HG03558 (cell line): Measurements from ENCODE around the gene EPB41L1.

Source experiments
- ATAC-seq: cut with Tn5 transposase; IDR thresholded peaks from one replicate; pipeline ENCODE4 v1.9.1; 2021; ENCODE audit warnings: moderate number of reproducible peaks; ENCODE audit not compliant: unreplicated experiment; ENCODE audit errors: extremely low read depth

Gene EPB41L1

GRCh38 chr20:36153204-36153603 lies 1.3 kb upstream of the EPB41L1 start:
- ATAC-seq: no peak

- no peak for ATAC-seq
These were observed 522 bp upstream of the EPB41L1 start for GRCh38 chr20:36153736-36154699.

GRCh38 chr20:36155629-36155971 lies 1.1 kb downstream of the EPB41L1 start:
- no peak for ATAC-seq

GRCh38 chr20:36155991-36156390 lies 1.5 kb downstream of the EPB41L1 start:
- ATAC-seq: no peak

- no peak for ATAC-seq
These were observed 3.1 kb downstream of the EPB41L1 start for GRCh38 chr20:36157610-36158009.

GRCh38 chr20:36158160-36158741 lies 3.7 kb downstream of the EPB41L1 start:
- ATAC-seq: no peak

GRCh38 chr20:36159833-36160232 lies 5.3 kb downstream of the EPB41L1 start:
- no peak for ATAC-seq

GRCh38 chr20:36162272-36162966 lies 7.9 kb downstream of the EPB41L1 start:
- ATAC-seq: no peak

GRCh38 chr20:36167902-36168503 lies 13.5 kb downstream of the EPB41L1 start:
- no peak for ATAC-seq

- no peak for ATAC-seq
These were observed 16.1 kb downstream of the EPB41L1 start for GRCh38 chr20:36170542-36171215.

GRCh38 chr20:36173451-36173933 lies 19.0 kb downstream of the EPB41L1 start:
- ATAC-seq: no peak

- ATAC-seq: no peak
These were observed 20.5 kb downstream of the EPB41L1 start for GRCh38 chr20:36175016-36175415.

GRCh38 chr20:36175475-36175995 lies 21.0 kb downstream of the EPB41L1 start:
- ATAC-seq: no peak

GRCh38 chr20:36177716-36178115 lies 23.2 kb downstream of the EPB41L1 start:
- ATAC-seq: no peak

GRCh38 chr20:36179170-36179945 lies 24.8 kb downstream of the EPB41L1 start:
- no peak for ATAC-seq

- no peak for ATAC-seq
These were observed 25.8 kb downstream of the EPB41L1 start for GRCh38 chr20:36180323-36180722.

- no peak for ATAC-seq
These were observed 27.5 kb downstream of the EPB41L1 start for GRCh38 chr20:36181934-36182603.

- ATAC-seq: no peak
These were observed 28.1 kb downstream of the EPB41L1 start for GRCh38 chr20:36182604-36183154.
